HCT116 (cell line): ENCODE measurements around the gene GPR45.

Experiments
- CTCF ChIP-seq, 3 experiments: fragments of 200-600 bp in 1 of 3; sonication (generic) in 1 of 3; IDR thresholded peaks in 2 of 3; conservative IDR thresholded peaks in 1 of 3; 2 replicates each; pipeline ENCODE4 v1.5.1; 2012 to 2017; ENCODE audit warnings: low read depth in 2 of 3, low read length in 2 of 3, antibody characterized with exemption in 1 of 3, borderline replicate concordance in 1 of 3, control low read depth in 1 of 3, mild to moderate bottlenecking in 1 of 3, mixed read lengths in 1 of 3, mixed run types in 1 of 3, moderate library complexity in 1 of 3; ENCODE audit not compliant: insufficient read depth in 1 of 3
- EZH2 ChIP-seq: fragments of 200-600 bp; sonication (generic); IDR thresholded peaks from 2 replicates; pipeline ENCODE4 v1.6.1; 2017; ENCODE audit warnings: antibody characterized with exemption, mixed run types
- EZH2phosphoT487 ChIP-seq: fragments of 200-600 bp; IDR thresholded peaks from 2 replicates; pipeline ENCODE4 v1.6.1; 2018; ENCODE audit warnings: antibody characterized with exemption, borderline replicate concordance
- POLR2AphosphoS5 ChIP-seq: IDR thresholded peaks from 2 replicates; pipeline ENCODE4 v1.6.1; 2011; ENCODE audit warnings: mild to moderate bottlenecking, low read depth, low read length, moderate library complexity
- TCF7L2 ChIP-seq: IDR thresholded peaks from 2 replicates; pipeline ENCODE4 v1.7.0; 2011; ENCODE audit warnings: borderline replicate concordance, inconsistent platforms; ENCODE audit not compliant: insufficient read depth, insufficient read length; ENCODE audit errors: extremely low read depth

GRCh38 chr2:105290981-105291660 lies 49.6 kb downstream of the GPR45 start:
- no peak for TF ChIP-seq CTCF (IDR thresholded peaks at IDR 0.05 in 2 of 3, conservative IDR thresholded peaks at IDR 0.05 in 1 of 3; ENCODE audit: borderline replicate concordance in 1 of 3, insufficient read depth in 1 of 3, low read depth in 2 of 3, low read length in 2 of 3)
- no peak for TF ChIP-seq EZH2
- TF ChIP-seq POLR2AphosphoS5: no peak
- TF ChIP-seq TCF7L2: no peak
- TF ChIP-seq EZH2phosphoT487: no peak
